Panc1 (cell line): ENCODE data around the gene C15orf39. TPM values are rescaled to one million over a fixed set of nuclear protein-coding genes. Genes with fewer than 3 reads are reported as not detected.
"Not testable (repeated sequence)": the region's sequence is repeated elsewhere in the genome, so short reads cannot be mapped to it uniquely, and the experiment has no call there.

Experiments used
- ATAC-seq: fragments of 200-7000 bp; cut with Tn5 transposase; 2 replicates; pipeline ENCODE4 v1.9.1; 2020; ENCODE audit warnings: mild to moderate bottlenecking, moderate library complexity
- BruUV-seq: library from RNA; stranded (reverse); fragments of 400-500 nt; replicated peaks from 2 replicates; lab custom pipeline; 2021; lab: Mats Ljungman, UMichigan
- CTCF ChIA-PET: fragments of 300-600 bp; sonication (Branson Sonifier 250); formaldehyde crosslinking; loops from one replicate; lab custom pipeline; 2022; ENCODE audit warnings: antibody characterized with exemption; lab: Charles Lee
- POLR2A ChIA-PET: fragments of 300-600 bp; sonication (Branson Sonifier 250); formaldehyde crosslinking; loops from one replicate; lab custom pipeline; 2022; ENCODE audit warnings: antibody characterized with exemption; lab: Charles Lee
- DNase-seq: peaks from one replicate; pipeline ENCODE4 v3.0.0-alpha.2; 2010; ENCODE audit warnings: low read depth, low spot score
- H3K27ac ChIP-seq: 2 replicates; pipeline ENCODE4 v1.5.1; 2011; ENCODE audit warnings: mild to moderate bottlenecking, low read length, inconsistent platforms
- H3K27me3 ChIP-seq: fragments of 200-500 bp; sonication (Bioruptor generic); 2 replicates; pipeline ENCODE4 v1.6.0; 2014; ENCODE audit warnings: low read length, inconsistent platforms; ENCODE audit not compliant: control insufficient read depth, insufficient read depth
- H3K36me3 ChIP-seq: fragments of 200-500 bp; sonication (Bioruptor generic); 2 replicates; pipeline ENCODE4 v1.5.1; 2014; ENCODE audit warnings: inconsistent platforms, mild to moderate bottlenecking, low read length, moderate library complexity; ENCODE audit not compliant: control insufficient read depth, insufficient read depth
- H3K4me1 ChIP-seq: 2 replicates; pipeline ENCODE4 v1.5.1; 2011; ENCODE audit warnings: inconsistent platforms, mild to moderate bottlenecking, low read length, moderate library complexity; ENCODE audit not compliant: control insufficient read depth, insufficient read depth
- H3K4me3 ChIP-seq, 2 experiments: 2 replicates each; pipeline ENCODE4 v1.5.1; 2011 to 2012; ENCODE audit warnings: low read depth in 2 of 2, low read length in 2 of 2, mild to moderate bottlenecking in 2 of 2, inconsistent platforms in 1 of 2, moderate library complexity in 1 of 2
- H3K9me3 ChIP-seq: fragments of 200-500 bp; sonication (Bioruptor generic); 2 replicates; pipeline ENCODE4 v1.5.1; 2014; ENCODE audit warnings: low read depth, mild to moderate bottlenecking, inconsistent platforms, low read length, moderate library complexity; ENCODE audit not compliant: control insufficient read depth, insufficient read depth
- POLR2AphosphoS5 ChIP-seq: IDR thresholded peaks from 2 replicates; pipeline ENCODE4 v1.6.1; 2012; ENCODE audit warnings: mild to moderate bottlenecking, low read depth, low read length, moderate library complexity
- SIN3A ChIP-seq: IDR thresholded peaks from 2 replicates; pipeline ENCODE4 v1.6.1; 2012; ENCODE audit warnings: low read depth, mild to moderate bottlenecking, low read length, moderate library complexity, borderline replicate concordance; ENCODE audit not compliant: insufficient read depth
- TCF7L2 ChIP-seq: IDR thresholded peaks from 2 replicates; pipeline ENCODE4 v1.6.1; 2011; ENCODE audit warnings: mild to moderate bottlenecking, low read depth, low read length, inconsistent platforms
- in situ Hi-C: cut with HindIII; loops from 2 replicates; pipeline ENCODE4 v1.10.0; 2016; ENCODE audit warnings: low sequenced_read_pairs, low pct_unique_long_range_greater_than_20kb
- intact Hi-C: fragments of 100-400 bp; cut with micrococcal nuclease; formaldehyde crosslinking; loops from one replicate; pipeline ENCODE4 v1.10.0; 2022; ENCODE audit not compliant: unreplicated experiment
- total RNA-seq: library from RNA; stranded (reverse); gene quantifications from one replicate; pipeline ENCODE4 v1.2.1, GENCODE V29; 2021; ENCODE audit not compliant: unreplicated experiment
- TF ChIP-seq, protein P1 (sequence below), 2 experiments: IDR thresholded peaks; 2 replicates each; pipeline ENCODE4 v1.6.1; 2011 to 2012; ENCODE audit warnings: low read depth in 2 of 2, control low read depth in 1 of 2, low read length in 1 of 2, mild to moderate bottlenecking in 1 of 2, moderate library complexity in 1 of 2; ENCODE audit not compliant: insufficient read depth in 1 of 2
- TF ChIP-seq, protein P2 (sequence below): fragments of 450-650 bp; IDR thresholded peaks from 2 replicates; pipeline ENCODE4 v1.5.1; 2017; ENCODE audit warnings: mild to moderate bottlenecking

The C15orf39 gene
- total RNA-seq, 1 experiment from 2014 or later: 17.6 TPM

DNA sequence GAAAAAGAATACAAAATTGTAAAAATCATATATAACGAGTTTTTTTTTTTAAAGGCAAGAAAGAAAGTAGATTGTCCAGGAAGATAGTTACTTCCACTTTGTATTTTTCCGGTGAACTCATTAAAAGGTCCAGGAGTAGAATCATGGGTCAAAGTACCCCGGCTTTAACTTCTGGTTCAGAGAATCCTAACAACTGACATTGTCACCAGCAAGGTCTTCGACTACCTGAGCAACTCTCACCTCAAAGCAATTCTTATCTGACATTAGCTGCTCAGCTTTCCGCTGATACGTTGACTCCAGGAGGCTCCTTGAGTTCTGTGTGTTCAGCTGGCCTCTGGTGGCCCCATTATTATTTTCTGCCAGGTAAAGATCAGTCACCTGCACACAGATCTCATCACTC, 47.3 kb downstream of the C15orf39 start:
- POLR2A ChIA-PET, in situ Hi-C loops, CTCF ChIA-PET, H3K36me3 ChIP-seq, H3K9me3 ChIP-seq, H3K4me1 ChIP-seq, intact Hi-C loops, H3K4me3 ChIP-seq, BruUV-seq, ATAC-seq, H3K27ac ChIP-seq, DNase-seq: not testable (repeated sequence)
- peaks cover 11% of the 10 kb centered on the region for H3K27me3 ChIP-seq

DNA sequence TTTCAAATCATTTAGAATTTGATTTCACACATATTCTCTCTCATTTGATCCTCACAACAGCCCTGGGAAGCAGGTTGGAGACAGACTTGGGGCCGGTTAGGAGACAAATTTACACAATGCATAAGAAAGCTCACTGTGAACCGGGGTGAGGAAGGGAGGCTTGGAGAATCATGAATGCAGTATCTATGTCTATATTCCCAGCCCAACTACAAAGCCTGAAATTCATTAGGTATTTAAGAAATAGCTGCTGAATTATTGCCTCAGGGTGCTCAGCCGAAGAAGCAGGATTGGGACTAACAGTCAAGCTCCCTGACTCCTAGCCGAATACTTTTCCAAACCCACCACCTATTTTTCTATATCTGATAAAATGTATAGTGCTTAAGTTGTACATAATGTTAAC, 48.0 kb downstream of the C15orf39 start:
- no peak for DNase-seq
- BruUV-seq: no TSS peak
- Histone ChIP-seq H3K27me3 (peaks cover 11% of the 10 kb centered on the region), H3K9me3 (no peaks in the 10 kb centered on the region), H3K4me1 (no peaks in the 10 kb centered on the region), H3K4me3 (no peak overlapping the region), H3K36me3 (no peaks in the 10 kb centered on the region), H3K27ac (no peak overlapping the region)
- CTCF ChIA-PET: no interaction called here
- intact Hi-C loops: no loop called here
- ATAC-seq: no peak
- POLR2A ChIA-PET: no interaction called here
- TF ChIP-seq, protein P1, sequence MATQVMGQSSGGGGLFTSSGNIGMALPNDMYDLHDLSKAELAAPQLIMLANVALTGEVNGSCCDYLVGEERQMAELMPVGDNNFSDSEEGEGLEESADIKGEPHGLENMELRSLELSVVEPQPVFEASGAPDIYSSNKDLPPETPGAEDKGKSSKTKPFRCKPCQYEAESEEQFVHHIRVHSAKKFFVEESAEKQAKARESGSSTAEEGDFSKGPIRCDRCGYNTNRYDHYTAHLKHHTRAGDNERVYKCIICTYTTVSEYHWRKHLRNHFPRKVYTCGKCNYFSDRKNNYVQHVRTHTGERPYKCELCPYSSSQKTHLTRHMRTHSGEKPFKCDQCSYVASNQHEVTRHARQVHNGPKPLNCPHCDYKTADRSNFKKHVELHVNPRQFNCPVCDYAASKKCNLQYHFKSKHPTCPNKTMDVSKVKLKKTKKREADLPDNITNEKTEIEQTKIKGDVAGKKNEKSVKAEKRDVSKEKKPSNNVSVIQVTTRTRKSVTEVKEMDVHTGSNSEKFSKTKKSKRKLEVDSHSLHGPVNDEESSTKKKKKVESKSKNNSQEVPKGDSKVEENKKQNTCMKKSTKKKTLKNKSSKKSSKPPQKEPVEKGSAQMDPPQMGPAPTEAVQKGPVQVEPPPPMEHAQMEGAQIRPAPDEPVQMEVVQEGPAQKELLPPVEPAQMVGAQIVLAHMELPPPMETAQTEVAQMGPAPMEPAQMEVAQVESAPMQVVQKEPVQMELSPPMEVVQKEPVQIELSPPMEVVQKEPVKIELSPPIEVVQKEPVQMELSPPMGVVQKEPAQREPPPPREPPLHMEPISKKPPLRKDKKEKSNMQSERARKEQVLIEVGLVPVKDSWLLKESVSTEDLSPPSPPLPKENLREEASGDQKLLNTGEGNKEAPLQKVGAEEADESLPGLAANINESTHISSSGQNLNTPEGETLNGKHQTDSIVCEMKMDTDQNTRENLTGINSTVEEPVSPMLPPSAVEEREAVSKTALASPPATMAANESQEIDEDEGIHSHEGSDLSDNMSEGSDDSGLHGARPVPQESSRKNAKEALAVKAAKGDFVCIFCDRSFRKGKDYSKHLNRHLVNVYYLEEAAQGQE (IDR thresholded peaks at IDR 0.05; ENCODE audit: insufficient read depth in 1 of 2, low read depth in 2 of 2, low read length in 1 of 2): no peak
- TF ChIP-seq TCF7L2 (no peak), SIN3A (no peak), POLR2AphosphoS5 (no peak)
- TF ChIP-seq, protein P2, sequence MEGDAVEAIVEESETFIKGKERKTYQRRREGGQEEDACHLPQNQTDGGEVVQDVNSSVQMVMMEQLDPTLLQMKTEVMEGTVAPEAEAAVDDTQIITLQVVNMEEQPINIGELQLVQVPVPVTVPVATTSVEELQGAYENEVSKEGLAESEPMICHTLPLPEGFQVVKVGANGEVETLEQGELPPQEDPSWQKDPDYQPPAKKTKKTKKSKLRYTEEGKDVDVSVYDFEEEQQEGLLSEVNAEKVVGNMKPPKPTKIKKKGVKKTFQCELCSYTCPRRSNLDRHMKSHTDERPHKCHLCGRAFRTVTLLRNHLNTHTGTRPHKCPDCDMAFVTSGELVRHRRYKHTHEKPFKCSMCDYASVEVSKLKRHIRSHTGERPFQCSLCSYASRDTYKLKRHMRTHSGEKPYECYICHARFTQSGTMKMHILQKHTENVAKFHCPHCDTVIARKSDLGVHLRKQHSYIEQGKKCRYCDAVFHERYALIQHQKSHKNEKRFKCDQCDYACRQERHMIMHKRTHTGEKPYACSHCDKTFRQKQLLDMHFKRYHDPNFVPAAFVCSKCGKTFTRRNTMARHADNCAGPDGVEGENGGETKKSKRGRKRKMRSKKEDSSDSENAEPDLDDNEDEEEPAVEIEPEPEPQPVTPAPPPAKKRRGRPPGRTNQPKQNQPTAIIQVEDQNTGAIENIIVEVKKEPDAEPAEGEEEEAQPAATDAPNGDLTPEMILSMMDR: no peak
- in situ Hi-C loops: no loop called here

DNA sequence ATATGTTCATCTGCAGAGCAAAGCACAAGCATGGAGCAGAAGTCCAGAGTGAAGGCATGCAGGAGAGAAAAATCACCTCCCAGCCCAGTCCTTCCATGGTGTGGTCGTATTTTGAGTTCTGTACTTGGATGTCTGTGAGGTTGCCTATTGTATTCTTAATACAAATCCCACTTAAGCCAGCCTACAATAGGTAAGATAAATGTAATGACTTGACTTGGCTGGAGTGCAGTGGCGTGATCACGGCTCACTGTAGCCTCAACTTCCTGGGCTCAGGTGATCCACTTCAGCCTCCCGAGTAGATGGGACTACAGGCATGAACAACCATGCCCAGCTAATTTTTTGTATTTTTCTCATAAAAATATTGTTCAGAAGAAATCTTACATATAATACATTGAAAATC, 49.7 kb downstream of the C15orf39 start:
- intact Hi-C loops, CTCF ChIA-PET, DNase-seq, in situ Hi-C loops, H3K36me3 ChIP-seq, H3K4me1 ChIP-seq, H3K27ac ChIP-seq, H3K4me3 ChIP-seq, ATAC-seq, POLR2A ChIA-PET, H3K9me3 ChIP-seq, BruUV-seq: not testable (repeated sequence)
- H3K27me3 ChIP-seq: peaks cover 11% of the 10 kb centered on the region
